Measurements from ENCODE around the gene PPP4R2. TPM values are rescaled to one million over a fixed set of nuclear protein-coding genes. Genes with fewer than 3 reads are reported as not detected.
"Not testable (repeated sequence)": the region's sequence is repeated elsewhere in the genome, so short reads cannot be mapped to it uniquely, and the experiment has no call there.

The PPP4R2 gene
- total and polyA plus RNA-seq, 2 donors, result 36.6 to 79.7 TPM

GRCh38 chr3:72990701-72991395 lies 5.8 kb upstream of the PPP4R2 start:
- Histone ChIP-seq H3K9me3 (ENCODE audit: control insufficient read depth in 2 of 2, insufficient read depth in 1 of 2, low read length in 1 of 2) (peaks cover 0 to 3% of the 10 kb centered on the region in 2 donors), H3K36me3 (ENCODE audit: control insufficient read depth in 2 of 2, insufficient read depth in 2 of 2, low read length in 1 of 2) (no peaks in the 10 kb centered on the region)
- WGBS, result 96% methylated on average over 5 of the region's 5 CpGs

GRCh38 chr3:72991522-72991921 lies 5.1 kb upstream of the PPP4R2 start:
- H3K9me3 ChIP-seq (ENCODE audit: control insufficient read depth in 2 of 2, insufficient read depth in 1 of 2, low read length in 1 of 2), result peaks cover 0 to 2% of the 10 kb centered on the region in 2 donors
- H3K27ac ChIP-seq (ENCODE audit: low read depth in 1 of 2, low read length in 1 of 2), result no peak overlapping the region
- H3K4me1 ChIP-seq (ENCODE audit: control insufficient read depth in 2 of 2, insufficient read depth in 2 of 2, low read length in 2 of 2), result peaks cover 0 to 5% of the 10 kb centered on the region in 2 donors
- 97% methylated on average over 2 of the region's 2 CpGs for WGBS
- no peak for DNase-seq (ENCODE audit: low read depth in 6 of 9, low spot score in 9 of 9)
- no peaks in the 10 kb centered on the region for H3K27me3 ChIP-seq (ENCODE audit: control insufficient read depth in 2 of 2, insufficient read depth in 1 of 2, low read length in 1 of 2)
- no peak overlapping the region for H3K4me3 ChIP-seq (ENCODE audit: low read length in 2 of 2)
- H3K36me3 ChIP-seq (ENCODE audit: control insufficient read depth in 2 of 2, insufficient read depth in 2 of 2, low read length in 1 of 2), result no peaks in the 10 kb centered on the region

More at GRCh38 chr3:72990701-72991395, 5.8 kb upstream of the PPP4R2 start:
- DNase-seq (ENCODE audit: low read depth in 6 of 9, low spot score in 9 of 9), result no peak
- no peak overlapping the region for H3K4me3 ChIP-seq (ENCODE audit: low read length in 2 of 2)
- no peaks in the 10 kb centered on the region for H3K4me1 ChIP-seq (ENCODE audit: control insufficient read depth in 2 of 2, insufficient read depth in 2 of 2, low read length in 2 of 2)
- H3K27me3 ChIP-seq (ENCODE audit: control insufficient read depth in 2 of 2, insufficient read depth in 1 of 2, low read length in 1 of 2), result no peaks in the 10 kb centered on the region
- no peak overlapping the region for H3K27ac ChIP-seq (ENCODE audit: low read depth in 1 of 2, low read length in 1 of 2)

GRCh38 chr3:72993391-72993790 lies 3.2 kb upstream of the PPP4R2 start:
- DNase-seq (ENCODE audit: low read depth in 6 of 9, low spot score in 9 of 9), result no peak
- Histone ChIP-seq H3K27ac (ENCODE audit: low read depth in 1 of 2, low read length in 1 of 2) (no peak overlapping the region), H3K4me1 (ENCODE audit: control insufficient read depth in 2 of 2, insufficient read depth in 2 of 2, low read length in 2 of 2) (peaks cover 2 to 5% of the 10 kb centered on the region in 2 donors), H3K4me3 (ENCODE audit: low read length in 2 of 2) (no peak overlapping the region), H3K9me3 (ENCODE audit: control insufficient read depth in 2 of 2, insufficient read depth in 1 of 2, low read length in 1 of 2) (no peaks in the 10 kb centered on the region), H3K27me3 (ENCODE audit: control insufficient read depth in 2 of 2, insufficient read depth in 1 of 2, low read length in 1 of 2) (no peaks in the 10 kb centered on the region), H3K36me3 (ENCODE audit: control insufficient read depth in 2 of 2, insufficient read depth in 2 of 2, low read length in 1 of 2) (no peaks in the 10 kb centered on the region)
- WGBS, result 97% methylated on average over 6 of the region's 6 CpGs

- H3K9me3 ChIP-seq (ENCODE audit: control insufficient read depth in 2 of 2, insufficient read depth in 1 of 2, low read length in 1 of 2), result no peaks in the 10 kb centered on the region
- no peak for DNase-seq (ENCODE audit: low read depth in 6 of 9, low spot score in 9 of 9)
- H3K4me1 ChIP-seq (ENCODE audit: control insufficient read depth in 2 of 2, insufficient read depth in 2 of 2, low read length in 2 of 2), result peaks cover 13 to 17% of the 10 kb centered on the region in 2 donors
- H3K36me3 ChIP-seq (ENCODE audit: control insufficient read depth in 2 of 2, insufficient read depth in 2 of 2, low read length in 1 of 2), result peaks cover 0 to 15% of the 10 kb centered on the region in 2 donors
- H3K27me3 ChIP-seq (ENCODE audit: control insufficient read depth in 2 of 2, insufficient read depth in 1 of 2, low read length in 1 of 2), result no peaks in the 10 kb centered on the region
- 97% methylated on average over 10 of the region's 10 CpGs for WGBS
- no peak overlapping the region for H3K4me3 ChIP-seq (ENCODE audit: low read length in 2 of 2)
- no peak overlapping the region for H3K27ac ChIP-seq (ENCODE audit: low read depth in 1 of 2, low read length in 1 of 2)
Observed at GRCh38 chr3:72995337-72995736, 1.3 kb upstream of the PPP4R2 start.

- 87% methylated on average over 20 of the region's 20 CpGs for WGBS
- Histone ChIP-seq H3K27me3 (ENCODE audit: control insufficient read depth in 2 of 2, insufficient read depth in 1 of 2, low read length in 1 of 2) (no peaks in the 10 kb centered on the region), H3K4me3 (ENCODE audit: low read length in 2 of 2) (peak overlapping the region; percentile 79 to 93), H3K4me1 (ENCODE audit: control insufficient read depth in 2 of 2, insufficient read depth in 2 of 2, low read length in 2 of 2) (peaks cover 13 to 17% of the 10 kb centered on the region in 2 donors), H3K36me3 (ENCODE audit: control insufficient read depth in 2 of 2, insufficient read depth in 2 of 2, low read length in 1 of 2) (peaks cover 0 to 18% of the 10 kb centered on the region in 2 donors), H3K9me3 (ENCODE audit: control insufficient read depth in 2 of 2, insufficient read depth in 1 of 2, low read length in 1 of 2) (no peaks in the 10 kb centered on the region), H3K27ac (ENCODE audit: low read depth in 1 of 2, low read length in 1 of 2) (peak overlapping the region; percentile 95 to 97)
- DNase-seq (ENCODE audit: low read depth in 6 of 9, low spot score in 9 of 9), result no peak
Observed at GRCh38 chr3:72996121-72996472, 514 bp upstream of the PPP4R2 start.

GRCh38 chr3:72997421-72997961 lies 880 bp downstream of the PPP4R2 start:
- WGBS, result under 1% methylated on average over 16 of the region's 16 CpGs
- no peaks in the 10 kb centered on the region for H3K9me3 ChIP-seq (ENCODE audit: control insufficient read depth in 2 of 2, insufficient read depth in 1 of 2, low read length in 1 of 2)
- no peaks in the 10 kb centered on the region for H3K27me3 ChIP-seq (ENCODE audit: control insufficient read depth in 2 of 2, insufficient read depth in 1 of 2, low read length in 1 of 2)
- DNase-seq (ENCODE audit: low read depth in 6 of 9, low spot score in 9 of 9), result peak; percentile 37 to 86 (median 54)
- H3K27ac ChIP-seq (ENCODE audit: low read depth in 1 of 2, low read length in 1 of 2), result peak overlapping the region; percentile 95 to 97
- H3K36me3 ChIP-seq (ENCODE audit: control insufficient read depth in 2 of 2, insufficient read depth in 2 of 2, low read length in 1 of 2), result peaks cover 4 to 31% of the 10 kb centered on the region in 2 donors
- peaks cover 13 to 20% of the 10 kb centered on the region in 2 donors for H3K4me1 ChIP-seq (ENCODE audit: control insufficient read depth in 2 of 2, insufficient read depth in 2 of 2, low read length in 2 of 2)
- H3K4me3 ChIP-seq (ENCODE audit: low read length in 2 of 2), result peak overlapping the region; percentile 79 to 93

GRCh38 chr3:72998466-72998865 lies 1.9 kb downstream of the PPP4R2 start:
- H3K27ac ChIP-seq (ENCODE audit: low read depth in 1 of 2, low read length in 1 of 2), result peak overlapping the region in 1 of 2 donors; percentile 5
- no peaks in the 10 kb centered on the region for H3K27me3 ChIP-seq (ENCODE audit: control insufficient read depth in 2 of 2, insufficient read depth in 1 of 2, low read length in 1 of 2)
- peaks cover 13 to 20% of the 10 kb centered on the region in 2 donors for H3K4me1 ChIP-seq (ENCODE audit: control insufficient read depth in 2 of 2, insufficient read depth in 2 of 2, low read length in 2 of 2)
- 73% methylated on average over 4 of the region's 4 CpGs for WGBS
- H3K36me3 ChIP-seq (ENCODE audit: control insufficient read depth in 2 of 2, insufficient read depth in 2 of 2, low read length in 1 of 2), result peaks cover 9 to 34% of the 10 kb centered on the region in 2 donors
- H3K9me3 ChIP-seq (ENCODE audit: control insufficient read depth in 2 of 2, insufficient read depth in 1 of 2, low read length in 1 of 2), result no peaks in the 10 kb centered on the region
- DNase-seq (ENCODE audit: low read depth in 6 of 9, low spot score in 9 of 9), result no peak
- H3K4me3 ChIP-seq (ENCODE audit: low read length in 2 of 2), result peak overlapping the region; percentile 79 to 93

- no peaks in the 10 kb centered on the region for H3K27me3 ChIP-seq (ENCODE audit: control insufficient read depth in 2 of 2, insufficient read depth in 1 of 2, low read length in 1 of 2)
- H3K36me3 ChIP-seq (ENCODE audit: control insufficient read depth in 2 of 2, insufficient read depth in 2 of 2, low read length in 1 of 2), result peaks cover 16 to 44% of the 10 kb centered on the region in 2 donors
- DNase-seq (ENCODE audit: low read depth in 6 of 9, low spot score in 9 of 9), result peak in 4 of 9 donors; percentile 3 to 46 (median 21)
- peak overlapping the region; percentile 14 to 34 for H3K4me3 ChIP-seq (ENCODE audit: low read length in 2 of 2)
- WGBS, result 56% methylated on average over 2 of the region's 2 CpGs
- no peak overlapping the region for H3K27ac ChIP-seq (ENCODE audit: low read depth in 1 of 2, low read length in 1 of 2)
- no peaks in the 10 kb centered on the region for H3K9me3 ChIP-seq (ENCODE audit: control insufficient read depth in 2 of 2, insufficient read depth in 1 of 2, low read length in 1 of 2)
- H3K4me1 ChIP-seq (ENCODE audit: control insufficient read depth in 2 of 2, insufficient read depth in 2 of 2, low read length in 2 of 2), result peaks cover 13 to 20% of the 10 kb centered on the region in 2 donors
Observed at GRCh38 chr3:72999951-73000350, 3.3 kb downstream of the PPP4R2 start.

GRCh38 chr3:73003050-73003449 lies 6.4 kb downstream of the PPP4R2 start:
- H3K27ac ChIP-seq (ENCODE audit: low read depth in 1 of 2, low read length in 1 of 2); H3K4me3 ChIP-seq (ENCODE audit: low read length in 2 of 2); H3K9me3 ChIP-seq (ENCODE audit: control insufficient read depth in 2 of 2, insufficient read depth in 1 of 2, low read length in 1 of 2); DNase-seq (ENCODE audit: low read depth in 6 of 9, low spot score in 9 of 9); H3K27me3 ChIP-seq (ENCODE audit: control insufficient read depth in 2 of 2, insufficient read depth in 1 of 2, low read length in 1 of 2): not testable (repeated sequence)
- 86% methylated on average over 8 of the region's 8 CpGs for WGBS
- H3K4me1 ChIP-seq (ENCODE audit: control insufficient read depth in 2 of 2, insufficient read depth in 2 of 2, low read length in 2 of 2), result peaks cover 13 to 15% of the 10 kb centered on the region in 2 donors
- H3K36me3 ChIP-seq (ENCODE audit: control insufficient read depth in 2 of 2, insufficient read depth in 2 of 2, low read length in 1 of 2), result peaks cover 22 to 64% of the 10 kb centered on the region in 2 donors
